ENCODE results near the gene PDCD4.

The PDCD4 gene

GRCh38 chr10:110880012-110880411 is 8.3 kb downstream of the PDCD4 start:
- no peak for DNase-seq (ENCODE audit: low read depth)
- no peak overlapping the region for H3K4me3 ChIP-seq (ENCODE audit: control insufficient read depth, low read depth, low read length)
- TF ChIP-seq CTCF (IDR thresholded peaks at IDR 0.05; ENCODE audit: control insufficient read depth, insufficient read depth, low read depth, low read length, missing control alignments) = no peak

DNA sequence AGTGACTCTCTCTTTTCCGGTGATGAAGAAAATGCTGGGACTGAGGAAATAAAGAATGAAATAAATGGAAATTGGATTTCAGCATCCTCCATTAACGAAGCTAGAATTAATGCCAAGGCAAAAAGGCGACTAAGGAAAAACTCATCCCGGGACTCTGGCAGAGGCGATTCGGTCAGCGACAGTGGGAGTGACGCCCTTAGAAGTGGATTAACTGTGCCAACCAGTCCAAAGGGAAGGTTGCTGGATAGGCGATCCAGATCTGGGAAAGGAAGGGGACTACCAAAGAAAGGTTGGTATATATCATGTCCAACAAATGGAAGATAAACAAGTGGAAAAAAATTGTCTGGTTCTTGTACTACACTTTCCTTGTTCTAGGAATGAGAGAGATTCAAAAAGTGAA is 9.5 kb downstream of the PDCD4 start:
- no peak for TF ChIP-seq CTCF (IDR thresholded peaks at IDR 0.05; ENCODE audit: control insufficient read depth, insufficient read depth, low read depth, low read length, missing control alignments)
- DNase-seq (ENCODE audit: low read depth) = no peak
- H3K4me3 ChIP-seq (ENCODE audit: control insufficient read depth, low read depth, low read length) = no peak overlapping the region

DNA sequence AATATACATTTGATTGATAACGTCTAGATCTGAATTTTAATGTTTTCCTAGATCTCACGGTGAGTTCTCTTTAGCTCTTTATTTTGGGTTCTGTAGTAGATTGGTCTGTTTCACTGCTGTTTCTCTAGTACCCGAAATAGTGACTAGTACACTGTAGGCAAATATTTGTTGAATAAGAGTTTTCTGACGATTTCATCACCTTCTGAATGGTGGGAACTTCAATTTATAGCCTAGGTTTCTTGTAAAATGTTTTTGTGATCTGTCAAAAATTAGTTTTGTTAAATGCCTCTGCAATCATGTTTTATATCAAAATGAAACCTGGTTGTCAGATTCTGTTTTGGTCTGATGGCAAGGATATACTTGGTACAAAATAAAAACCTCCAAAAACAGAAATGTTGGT is 10.2 kb downstream of the PDCD4 start:
- TF ChIP-seq CTCF (IDR thresholded peaks at IDR 0.05; ENCODE audit: control insufficient read depth, insufficient read depth, low read depth, low read length, missing control alignments) = no peak
- DNase-seq (ENCODE audit: low read depth) = no peak
- no peak overlapping the region for H3K4me3 ChIP-seq (ENCODE audit: control insufficient read depth, low read depth, low read length)

DNA sequence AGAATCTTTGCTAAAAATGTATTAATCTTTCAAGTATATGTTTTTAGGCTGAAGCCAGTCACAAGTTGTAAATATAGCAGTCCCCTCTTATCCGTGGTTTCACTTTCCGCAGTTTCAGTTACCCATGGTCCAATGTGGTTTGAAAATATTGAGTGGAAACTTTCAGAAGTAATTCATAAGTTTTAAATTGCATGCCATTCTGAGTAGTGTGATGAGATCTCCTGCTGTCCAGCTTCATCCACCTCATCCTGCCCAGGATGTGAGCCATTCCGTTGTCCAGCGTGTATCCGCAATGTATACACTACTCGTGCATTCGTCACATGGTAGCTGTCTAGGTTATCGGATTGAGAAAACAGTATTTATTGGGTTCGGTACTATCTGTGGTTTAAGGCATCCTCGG is 12.2 kb downstream of the PDCD4 start:
- TF ChIP-seq CTCF (IDR thresholded peaks at IDR 0.05; ENCODE audit: control insufficient read depth, insufficient read depth, low read depth, low read length, missing control alignments) = no peak
- no peak overlapping the region for H3K4me3 ChIP-seq (ENCODE audit: control insufficient read depth, low read depth, low read length)
- DNase-seq (ENCODE audit: low read depth) = no peak

DNA sequence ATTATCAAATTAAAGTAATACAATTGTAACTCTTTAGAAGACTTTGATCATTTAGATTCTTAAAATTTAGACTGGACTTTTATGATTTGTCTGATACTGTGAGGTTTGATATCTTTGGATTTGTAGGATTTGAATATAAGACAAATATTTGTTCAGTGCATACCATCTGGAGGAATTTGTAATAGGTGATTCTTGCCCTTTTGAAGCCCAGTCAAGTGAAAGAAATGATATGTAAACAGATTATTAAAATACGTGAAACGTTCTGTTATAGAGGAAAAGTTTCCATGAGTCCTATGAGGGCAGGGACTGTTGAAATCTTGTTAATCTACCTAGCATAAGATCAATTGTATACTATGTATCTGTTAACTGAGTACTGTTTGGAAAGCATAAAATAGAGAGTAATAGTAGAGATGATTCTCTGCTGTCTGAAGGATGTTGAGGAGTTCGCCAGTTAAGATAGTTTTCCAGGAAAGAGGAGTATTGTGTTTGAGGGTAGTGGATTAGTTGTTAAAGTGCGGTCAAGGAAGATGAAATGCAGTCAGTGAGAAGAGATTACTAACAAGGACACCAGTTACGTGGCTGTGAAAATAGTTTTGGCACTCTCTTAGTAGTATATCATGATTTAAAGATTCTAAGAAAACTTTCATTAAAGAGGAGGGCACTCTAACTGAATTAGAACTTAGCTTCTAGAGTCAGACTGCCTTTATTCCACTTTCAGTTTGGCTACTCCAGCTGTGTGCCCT is 14.4 kb downstream of the PDCD4 start:
- H3K4me3 ChIP-seq (ENCODE audit: control insufficient read depth, low read depth, low read length) = no peak overlapping the region
- DNase-seq (ENCODE audit: low read depth) = no peak
- TF ChIP-seq CTCF (IDR thresholded peaks at IDR 0.05; ENCODE audit: control insufficient read depth, insufficient read depth, low read depth, low read length, missing control alignments) = no peak

DNA sequence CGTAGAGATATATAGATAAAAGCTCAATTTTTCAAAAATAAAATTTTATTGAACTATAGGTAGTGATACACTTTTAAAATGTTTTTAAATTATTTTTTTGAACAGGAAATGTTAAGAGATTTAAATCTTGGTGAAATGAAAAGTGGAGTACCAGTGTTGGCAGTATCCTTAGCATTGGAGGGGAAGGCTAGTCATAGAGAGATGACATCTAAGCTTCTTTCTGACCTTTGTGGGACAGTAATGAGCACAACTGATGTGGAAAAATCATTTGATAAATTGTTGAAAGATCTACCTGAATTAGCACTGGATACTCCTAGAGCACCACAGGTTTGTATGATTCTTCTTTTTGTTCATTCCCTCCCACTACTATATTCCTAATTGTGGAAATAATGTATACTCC is 15.8 kb downstream of the PDCD4 start:
- DNase-seq (ENCODE audit: low read depth) = no peak
- no peak overlapping the region for H3K4me3 ChIP-seq (ENCODE audit: control insufficient read depth, low read depth, low read length)
- no peak for TF ChIP-seq CTCF (IDR thresholded peaks at IDR 0.05; ENCODE audit: control insufficient read depth, insufficient read depth, low read depth, low read length, missing control alignments)

Measured in AG09309 (cell line).